ENCODE data around the gene TGFBR3L. TPM values are rescaled to one million over a fixed set of nuclear protein-coding genes. Genes with fewer than 3 reads are reported as not detected.

Gene TGFBR3L
- total and polyA plus RNA-seq, 12 donors, result 0.23 to 7.0 (median 1.2) TPM; not detected in 3

- Histone ChIP-seq H3K4me3 (no peak overlapping the region), H3K4me1 (replicated peaks in 1 of 2) (no peaks in the 10 kb centered on the region), H3K9me3 (replicated peaks in 1 of 3) (no peaks in the 10 kb centered on the region), H3K27me3 (no peaks in the 10 kb centered on the region), H3K36me3 (replicated peaks in 1 of 2) (no peaks in the 10 kb centered on the region), H3K27ac (no peak overlapping the region)
- intact Hi-C loops (cut with DNase I), result no loop called here
- TF ChIP-seq POLR2A (IDR thresholded peaks at IDR 0.05), result no peak
- TF ChIP-seq CTCF (IDR thresholded peaks at IDR 0.05), result no peak
- no peak for DNase-seq
- WGBS, 4 donors, result 83 to 88% (median 85%) methylated on average over 3 of the region's 3 CpGs
These were observed 32.7 kb upstream of the TGFBR3L start for GRCh38 chr19:7881910-7882309.

- intact Hi-C loops (cut with DNase I), result no loop called here
- no peak overlapping the region for H3K4me3 ChIP-seq
- H3K27me3 ChIP-seq, result no peaks in the 10 kb centered on the region
- H3K27ac ChIP-seq, result no peak overlapping the region
- no peaks in the 10 kb centered on the region for H3K9me3 ChIP-seq (replicated peaks in 1 of 3)
- H3K4me1 ChIP-seq (replicated peaks in 1 of 2), result peaks cover 0 to 1% of the 10 kb centered on the region in 2 donors
- no peak for TF ChIP-seq CTCF (IDR thresholded peaks at IDR 0.05)
- TF ChIP-seq POLR2A (IDR thresholded peaks at IDR 0.05), result no peak
- WGBS, 4 donors, result 68 to 80% (median 74%) methylated on average over 4 of the region's 4 CpGs
- no peaks in the 10 kb centered on the region for H3K36me3 ChIP-seq (replicated peaks in 1 of 2)
- DNase-seq, result no peak
These were observed 31.5 kb upstream of the TGFBR3L start for GRCh38 chr19:7883105-7883504.

- no peaks in the 10 kb centered on the region for H3K27me3 ChIP-seq
- WGBS, 4 donors, result 75 to 95% (median 83%) methylated on average over 2 of the region's 2 CpGs
- TF ChIP-seq CTCF (IDR thresholded peaks at IDR 0.05), result no peak
- no peak for TF ChIP-seq POLR2A (IDR thresholded peaks at IDR 0.05)
These were observed 30.6 kb upstream of the TGFBR3L start for GRCh38 chr19:7883796-7884570.

GRCh38 chr19:7885818-7886217, 28.8 kb upstream of the TGFBR3L start:
- intact Hi-C loops (cut with DNase I), result no loop called here
- no peak overlapping the region for H3K4me3 ChIP-seq
- DNase-seq, result no peak
- WGBS, 4 donors, result 81 to 93% (median 90%) methylated on average over 8 of the region's 8 CpGs
- no peak overlapping the region for H3K27ac ChIP-seq
- H3K27me3 ChIP-seq, result no peaks in the 10 kb centered on the region
- H3K9me3 ChIP-seq (replicated peaks in 1 of 3), result no peaks in the 10 kb centered on the region
- peaks cover 0 to 4% of the 10 kb centered on the region in 2 donors for H3K4me1 ChIP-seq (replicated peaks in 1 of 2)
- H3K36me3 ChIP-seq (replicated peaks in 1 of 2), result no peaks in the 10 kb centered on the region
- TF ChIP-seq CTCF (IDR thresholded peaks at IDR 0.05) (no peak), POLR2A (IDR thresholded peaks at IDR 0.05) (no peak)

More at GRCh38 chr19:7883796-7884570, 30.6 kb upstream of the TGFBR3L start:
- peaks cover 0 to 4% of the 10 kb centered on the region in 2 donors for H3K4me1 ChIP-seq (replicated peaks in 1 of 2)
- no peaks in the 10 kb centered on the region for H3K9me3 ChIP-seq (replicated peaks in 1 of 3)
- H3K27ac ChIP-seq, result no peak overlapping the region
- DNase-seq, result no peak
- intact Hi-C loops (cut with DNase I), result no loop called here
- no peaks in the 10 kb centered on the region for H3K36me3 ChIP-seq (replicated peaks in 1 of 2)
- no peak overlapping the region for H3K4me3 ChIP-seq
